A673 (cell line): Measurements from ENCODE around the gene OR10A2. TPM values are rescaled to one million over a fixed set of nuclear protein-coding genes. Genes with fewer than 3 reads are reported as not detected.
"Not testable (repeated sequence)": the region's sequence is repeated elsewhere in the genome, so short reads cannot be mapped to it uniquely, and the experiment has no call there.

Experiments
- BruUV-seq: library from RNA; stranded (reverse); fragments of 400-500 nt; replicated peaks from 2 replicates; lab custom pipeline; 2021; lab: Mats Ljungman, UMichigan
- CTCF ChIA-PET: fragments of 300-600 bp; sonication (Branson Sonifier 250); formaldehyde crosslinking; loops from one replicate; lab custom pipeline; 2022; ENCODE audit warnings: antibody characterized with exemption; lab: Charles Lee
- POLR2A ChIA-PET: fragments of 300-600 bp; sonication (Branson Sonifier 250); formaldehyde crosslinking; loops from one replicate; lab custom pipeline; 2022; ENCODE audit warnings: antibody characterized with exemption; ENCODE audit not compliant: low non-redundant PET; lab: Charles Lee
- DNase-seq: peaks from one replicate; pipeline ENCODE4 v3.0.0-alpha.2; 2015; ENCODE audit warnings: low spot score
- H3K27ac ChIP-seq: fragments of 200-600 bp; sonication (generic); 2 replicates; pipeline ENCODE4 v1.5.1; 2016; ENCODE audit warnings: mixed run types, low read depth, mild to moderate bottlenecking, mixed read lengths, antibody characterized with exemption, low read length; ENCODE audit not compliant: poor library complexity, severe bottlenecking
- H3K27me3 ChIP-seq: fragments of 200-600 bp; sonication (generic); replicated peaks from 2 replicates; pipeline ENCODE4 v1.6.1; 2017; ENCODE audit warnings: mixed run types, low read depth, mild to moderate bottlenecking, mixed read lengths, antibody characterized with exemption, low read length; ENCODE audit not compliant: insufficient read depth, poor library complexity
- H3K36me3 ChIP-seq: fragments of 200-600 bp; sonication (generic); 2 replicates; pipeline ENCODE4 v1.6.1; 2016; ENCODE audit warnings: mixed run types, mild to moderate bottlenecking, mixed read lengths, antibody characterized with exemption, low read length; ENCODE audit not compliant: insufficient read depth, poor library complexity, severe bottlenecking
- H3K4me1 ChIP-seq: fragments of 200-600 bp; sonication (generic); 2 replicates; pipeline ENCODE4 v1.6.1; 2017; ENCODE audit warnings: mixed run types, mild to moderate bottlenecking, mixed read lengths, antibody characterized with exemption, low read length; ENCODE audit not compliant: insufficient read depth, poor library complexity, severe bottlenecking
- H3K4me3 ChIP-seq: fragments of 200-600 bp; sonication (generic); 2 replicates; pipeline ENCODE4 v1.5.1; 2016; ENCODE audit warnings: low read depth, mixed run types, mild to moderate bottlenecking, mixed read lengths, low read length; ENCODE audit not compliant: poor library complexity, severe bottlenecking
- H3K9me3 ChIP-seq: fragments of 200-600 bp; sonication (generic); 2 replicates; pipeline ENCODE4 v1.6.1; 2016; ENCODE audit warnings: mixed run types, low read depth, mild to moderate bottlenecking, mixed read lengths, antibody characterized with exemption, low read length; ENCODE audit not compliant: poor library complexity, severe bottlenecking
- CTCF ChIP-seq: fragments of 300-800, 200-600 bp; sonication (generic); conservative IDR thresholded peaks from 2 replicates; pipeline ENCODE4 v1.5.1; 2017; ENCODE audit warnings: low read depth, mild to moderate bottlenecking, antibody characterized with exemption, low read length, moderate library complexity, mixed read lengths
- EZH2 ChIP-seq: fragments of 200-600 bp; sonication (generic); IDR thresholded peaks from 2 replicates; pipeline ENCODE4 v1.6.1; 2017; ENCODE audit warnings: borderline replicate concordance, low read depth, mild to moderate bottlenecking, mixed read lengths, antibody characterized with exemption, low read length; ENCODE audit not compliant: poor library complexity, severe bottlenecking
- intact Hi-C: fragments of 100-400 bp; cut with micrococcal nuclease; formaldehyde crosslinking; loops from one replicate; pipeline ENCODE4 v1.10.0; 2022; ENCODE audit not compliant: unreplicated experiment
- total RNA-seq: library from RNA; stranded (reverse); gene quantifications from 2 replicates; pipeline ENCODE4 v1.2.3, GENCODE V29; 2021

OR10A2 gene
- total RNA-seq, 1 experiment from 2014 or later, result not detected

GRCh38 chr11:6898911-6899310 is 36.1 kb downstream of the OR10A2 start:
- Histone ChIP-seq H3K4me3 (no peak overlapping the region), H3K27ac (no peak overlapping the region), H3K27me3 (no peaks in the 10 kb centered on the region), H3K36me3 (no peaks in the 10 kb centered on the region), H3K4me1 (no peaks in the 10 kb centered on the region), H3K9me3 (no peaks in the 10 kb centered on the region)
- intact Hi-C loops, result no loop called here
- ChIA-PET CTCF (no interaction called here), POLR2A (no interaction called here)
- TF ChIP-seq EZH2, result no peak
- TF ChIP-seq CTCF, result no peak
- no TSS peak for BruUV-seq
- no peak for DNase-seq

GRCh38 chr11:6900327-6900999 is 37.6 kb downstream of the OR10A2 start:
- ChIA-PET CTCF (no interaction called here), POLR2A (no interaction called here)
- Histone ChIP-seq H3K9me3 (no peaks in the 10 kb centered on the region), H3K4me3 (no peak overlapping the region), H3K27ac (no peak overlapping the region), H3K27me3 (no peaks in the 10 kb centered on the region), H3K36me3 (no peaks in the 10 kb centered on the region), H3K4me1 (no peaks in the 10 kb centered on the region)
- TF ChIP-seq CTCF (no peak), EZH2 (no peak)
- DNase-seq, result no peak
- no TSS peak for BruUV-seq
- intact Hi-C loops, result no loop called here

GRCh38 chr11:6904804-6905203 is 41.9 kb downstream of the OR10A2 start:
- H3K9me3 ChIP-seq, H3K27ac ChIP-seq, H3K27me3 ChIP-seq, CTCF ChIA-PET, POLR2A ChIA-PET, BruUV-seq, H3K4me3 ChIP-seq, H3K36me3 ChIP-seq, intact Hi-C loops, H3K4me1 ChIP-seq, DNase-seq: not testable (repeated sequence)

- intact Hi-C loops, result no loop called here
- H3K4me3 ChIP-seq, result no peak overlapping the region
- CTCF ChIA-PET, result no interaction called here
- no peaks in the 10 kb centered on the region for H3K9me3 ChIP-seq
- no peaks in the 10 kb centered on the region for H3K36me3 ChIP-seq
- H3K4me1 ChIP-seq, result no peaks in the 10 kb centered on the region
- POLR2A ChIA-PET, result no interaction called here
- no TSS peak for BruUV-seq
- TF ChIP-seq CTCF, result no peak
- TF ChIP-seq EZH2, result no peak
- H3K27me3 ChIP-seq, result no peaks in the 10 kb centered on the region
- H3K27ac ChIP-seq, result no peak overlapping the region
- DNase-seq, result no peak
These were observed 48.5 kb downstream of the OR10A2 start for GRCh38 chr11:6911378-6911777.
